MM.1S (cell line): Measurements from ENCODE around the gene FBXW2.

ENCODE experiments used
- DNase-seq: peaks from one replicate; pipeline ENCODE4 v3.0.0-alpha.2; 2015
- H2AFZ ChIP-seq: fragments of 300-600 bp; sonication (generic); 2 replicates; pipeline ENCODE4 v1.6.0; 2016; ENCODE audit warnings: antibody characterized with exemption, low read length
- H3F3A ChIP-seq: fragments of 300-600 bp; sonication (generic); 2 replicates; pipeline ENCODE4 v1.6.1; 2016; ENCODE audit warnings: mild to moderate bottlenecking, antibody characterized with exemption, low read length, moderate library complexity, mixed read lengths; ENCODE audit not compliant: insufficient read depth
- H3K27ac ChIP-seq: fragments of 300-600 bp; sonication (generic); 2 replicates; pipeline ENCODE4 v1.5.1; 2016; ENCODE audit warnings: mild to moderate bottlenecking, low read length
- H3K27me3 ChIP-seq: fragments of 300-600 bp; sonication (generic); replicated peaks from 2 replicates; pipeline ENCODE4 v1.6.0; 2016; ENCODE audit warnings: low read length; ENCODE audit not compliant: insufficient read depth
- H3K36me3 ChIP-seq: fragments of 300-600 bp; sonication (generic); replicated peaks from 2 replicates; pipeline ENCODE4 v1.6.1; 2016; ENCODE audit warnings: mild to moderate bottlenecking, low read length, mixed read lengths; ENCODE audit not compliant: insufficient read depth
- H3K4me1 ChIP-seq: fragments of 300-600 bp; sonication (generic); 2 replicates; pipeline ENCODE4 v1.6.1; 2016; ENCODE audit warnings: low read length, mixed read lengths
- H3K4me2 ChIP-seq: fragments of 300-600 bp; sonication (generic); 2 replicates; pipeline ENCODE4 v1.6.0; 2016; ENCODE audit warnings: low read depth, low read length
- H3K4me3 ChIP-seq: fragments of 300-600 bp; sonication (generic); 2 replicates; pipeline ENCODE4 v1.5.1; 2016; ENCODE audit warnings: low read length, mixed read lengths
- H3K79me2 ChIP-seq: fragments of 300-600 bp; sonication (generic); 2 replicates; pipeline ENCODE4 v1.6.1; 2016; ENCODE audit warnings: mixed run types, low read length, mixed read lengths
- H3K9ac ChIP-seq: fragments of 300-600 bp; sonication (generic); 2 replicates; pipeline ENCODE4 v1.6.1; 2016; ENCODE audit warnings: low read length, mixed read lengths
- H3K9me2 ChIP-seq: fragments of 300-600 bp; sonication (generic); replicated peaks from 2 replicates; pipeline ENCODE4 v1.6.1; 2016; ENCODE audit warnings: mild to moderate bottlenecking, low read length, mixed read lengths; ENCODE audit not compliant: insufficient read depth
- H3K9me3 ChIP-seq: fragments of 300-600 bp; sonication (generic); replicated peaks from 2 replicates; pipeline ENCODE4 v1.6.1; 2016; ENCODE audit warnings: mild to moderate bottlenecking, low read length, mixed read lengths; ENCODE audit not compliant: insufficient read depth
- H4K20me1 ChIP-seq: fragments of 300-600 bp; sonication (generic); 2 replicates; pipeline ENCODE4 v1.6.1; 2016; ENCODE audit warnings: mild to moderate bottlenecking, low read length, moderate library complexity, mixed read lengths; ENCODE audit not compliant: insufficient read depth
- EZH2 ChIP-seq: fragments of 300-600 bp; sonication (generic); optimal IDR thresholded peaks from 2 replicates; pipeline ENCODE3; 2017; ENCODE audit warnings: low read depth, mild to moderate bottlenecking, antibody characterized with exemption, low read length, mixed read lengths
- EZH2phosphoT487 ChIP-seq: fragments of 300-600 bp; sonication (generic); IDR thresholded peaks from 2 replicates; pipeline ENCODE4 v1.6.1; 2018; ENCODE audit warnings: antibody characterized with exemption, low read length
- TF ChIP-seq, protein P1 (sequence below): fragments of 300-600 bp; sonication (generic); IDR thresholded peaks from 2 replicates; pipeline ENCODE4 v1.5.1; 2016; ENCODE audit warnings: antibody characterized with exemption, low read length, mixed read lengths

The FBXW2 gene

DNA sequence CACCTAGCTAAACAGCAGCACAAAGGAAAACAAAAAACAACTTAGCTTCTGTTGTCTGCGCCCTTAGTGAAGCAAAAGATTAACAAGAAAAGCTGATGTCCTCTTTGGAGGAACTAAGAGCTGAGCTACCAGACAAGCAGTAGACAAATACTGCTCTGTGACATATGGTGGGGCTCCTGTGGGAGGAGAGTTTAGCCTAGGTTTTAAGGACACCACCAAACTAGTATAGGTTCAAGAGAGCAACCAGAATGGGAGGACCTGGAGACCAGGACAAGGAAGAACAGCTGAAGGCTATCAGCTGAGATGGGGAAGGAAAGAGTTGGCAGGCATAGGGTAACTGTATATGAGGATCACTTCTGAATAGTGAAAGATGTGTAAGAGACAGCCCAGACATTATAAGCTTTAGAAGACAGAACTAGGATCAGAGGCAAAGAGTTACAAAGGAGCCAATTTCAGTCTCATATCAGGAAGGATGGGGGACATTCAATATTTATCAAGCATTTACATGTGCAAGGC, 27.2 kb downstream of the FBXW2 start:
- H2AFZ ChIP-seq = no peak overlapping the region
- no peaks in the 10 kb centered on the region for H3K4me1 ChIP-seq
- no peaks in the 10 kb centered on the region for H4K20me1 ChIP-seq
- no peaks in the 10 kb centered on the region for H3K9me2 ChIP-seq
- no peak overlapping the region for H3K9ac ChIP-seq
- TF ChIP-seq EZH2phosphoT487 (no peak), EZH2 (no peak)
- TF ChIP-seq, protein P1, sequence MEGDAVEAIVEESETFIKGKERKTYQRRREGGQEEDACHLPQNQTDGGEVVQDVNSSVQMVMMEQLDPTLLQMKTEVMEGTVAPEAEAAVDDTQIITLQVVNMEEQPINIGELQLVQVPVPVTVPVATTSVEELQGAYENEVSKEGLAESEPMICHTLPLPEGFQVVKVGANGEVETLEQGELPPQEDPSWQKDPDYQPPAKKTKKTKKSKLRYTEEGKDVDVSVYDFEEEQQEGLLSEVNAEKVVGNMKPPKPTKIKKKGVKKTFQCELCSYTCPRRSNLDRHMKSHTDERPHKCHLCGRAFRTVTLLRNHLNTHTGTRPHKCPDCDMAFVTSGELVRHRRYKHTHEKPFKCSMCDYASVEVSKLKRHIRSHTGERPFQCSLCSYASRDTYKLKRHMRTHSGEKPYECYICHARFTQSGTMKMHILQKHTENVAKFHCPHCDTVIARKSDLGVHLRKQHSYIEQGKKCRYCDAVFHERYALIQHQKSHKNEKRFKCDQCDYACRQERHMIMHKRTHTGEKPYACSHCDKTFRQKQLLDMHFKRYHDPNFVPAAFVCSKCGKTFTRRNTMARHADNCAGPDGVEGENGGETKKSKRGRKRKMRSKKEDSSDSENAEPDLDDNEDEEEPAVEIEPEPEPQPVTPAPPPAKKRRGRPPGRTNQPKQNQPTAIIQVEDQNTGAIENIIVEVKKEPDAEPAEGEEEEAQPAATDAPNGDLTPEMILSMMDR = no peak
- no peaks in the 10 kb centered on the region for H3K79me2 ChIP-seq
- H3K4me3 ChIP-seq = no peak overlapping the region
- H3K36me3 ChIP-seq = no peaks in the 10 kb centered on the region
- no peak for DNase-seq
- no peaks in the 10 kb centered on the region for H3F3A ChIP-seq
- H3K27me3 ChIP-seq = no peaks in the 10 kb centered on the region
- H3K4me2 ChIP-seq = no peak overlapping the region
- no peaks in the 10 kb centered on the region for H3K9me3 ChIP-seq
- no peak overlapping the region for H3K27ac ChIP-seq

DNA sequence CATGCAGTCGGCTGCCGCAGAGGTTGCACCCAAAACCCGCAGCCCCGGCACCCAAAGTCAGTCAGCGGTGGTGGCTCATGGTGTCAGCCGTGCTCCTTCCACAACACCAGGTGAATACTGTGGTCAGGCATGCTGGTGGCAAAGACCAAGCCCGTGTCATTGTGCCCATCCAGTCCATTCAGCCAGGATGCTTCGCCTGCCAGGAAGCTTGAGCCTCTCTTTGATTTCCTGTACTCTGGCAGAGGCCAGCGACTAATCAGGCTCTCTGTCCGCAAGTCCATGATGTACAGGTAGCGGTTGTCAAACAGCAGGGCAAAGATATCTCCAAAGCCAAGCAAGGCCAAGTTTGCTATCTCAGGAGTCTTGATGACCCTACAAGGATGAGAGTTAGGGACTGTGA, 28.7 kb downstream of the FBXW2 start:
- Histone ChIP-seq H3K27me3 (no peaks in the 10 kb centered on the region), H3K9me2 (no peaks in the 10 kb centered on the region), H3K4me2 (no peak overlapping the region), H3K36me3 (no peaks in the 10 kb centered on the region), H3K9me3 (no peaks in the 10 kb centered on the region), H3K9ac (no peak overlapping the region), H3F3A (no peaks in the 10 kb centered on the region), H3K79me2 (no peaks in the 10 kb centered on the region), H2AFZ (no peak overlapping the region), H3K4me3 (no peak overlapping the region), H3K27ac (no peak overlapping the region), H3K4me1 (no peaks in the 10 kb centered on the region), H4K20me1 (no peaks in the 10 kb centered on the region)
- no peak for DNase-seq
- TF ChIP-seq, protein P1 = no peak
- TF ChIP-seq EZH2phosphoT487 = no peak
- TF ChIP-seq EZH2 = no peak

DNA sequence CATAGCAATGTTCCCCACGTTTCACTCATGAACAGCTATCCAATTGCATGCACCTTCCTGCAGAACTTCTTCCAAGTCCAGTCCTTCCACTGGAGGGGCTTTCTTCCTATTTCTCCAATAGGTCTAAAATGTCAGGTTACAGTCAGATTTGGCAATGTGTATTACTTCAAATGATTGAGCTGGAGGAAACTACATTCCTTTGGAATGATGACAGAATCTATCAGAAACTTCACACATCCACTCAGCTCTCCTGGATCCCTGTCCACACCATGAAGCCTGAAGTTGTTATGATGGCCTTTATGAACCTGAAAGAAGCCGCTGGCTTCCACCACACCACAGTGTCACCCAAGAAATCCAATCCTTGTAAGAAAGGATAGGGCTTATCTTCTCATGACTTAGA, 32.2 kb downstream of the FBXW2 start:
- H4K20me1 ChIP-seq = no peaks in the 10 kb centered on the region
- no peak overlapping the region for H2AFZ ChIP-seq
- no peaks in the 10 kb centered on the region for H3K4me1 ChIP-seq
- DNase-seq = no peak
- no peaks in the 10 kb centered on the region for H3K79me2 ChIP-seq
- no peak overlapping the region for H3K27ac ChIP-seq
- H3K36me3 ChIP-seq = no peaks in the 10 kb centered on the region
- no peaks in the 10 kb centered on the region for H3K27me3 ChIP-seq
- TF ChIP-seq, protein P1 = no peak
- no peaks in the 10 kb centered on the region for H3K9me2 ChIP-seq
- no peak overlapping the region for H3K9ac ChIP-seq
- H3K4me2 ChIP-seq = no peak overlapping the region
- H3F3A ChIP-seq = no peaks in the 10 kb centered on the region
- H3K4me3 ChIP-seq = no peak overlapping the region
- H3K9me3 ChIP-seq = no peaks in the 10 kb centered on the region
